ENCODE data around the gene COL6A5.

COL6A5 gene

GRCh38 chr3:130383424-130383823, 38.0 kb downstream of the COL6A5 start:
- no peak for TF ChIP-seq POU2F2 (IDR thresholded peaks at IDR 0.05; ENCODE audit: low read depth, low read length)
- no peak for TF ChIP-seq POLR2A (IDR thresholded peaks at IDR 0.05; ENCODE audit: low read depth, low read length)
- no peak for TF ChIP-seq PAX5 (IDR thresholded peaks at IDR 0.05; ENCODE audit: insufficient read depth, low read length, severe bottlenecking)
- TF ChIP-seq TAF1 (IDR thresholded peaks at IDR 0.05; ENCODE audit: low read depth, low read length), result no peak
- TF ChIP-seq SPI1 (IDR thresholded peaks at IDR 0.05; ENCODE audit: low read depth, low read length), result no peak
- no peak for TF ChIP-seq POLR2AphosphoS5 (IDR thresholded peaks at IDR 0.05; ENCODE audit: low read depth, low read length)
- FAIRE-seq (no peak), DNase-seq (ENCODE audit: insufficient read length, low spot score) (no peak)

- no peak for DNase-seq (ENCODE audit: insufficient read length, low spot score)
- no peak for FAIRE-seq
- TF ChIP-seq SPI1 (IDR thresholded peaks at IDR 0.05; ENCODE audit: low read depth, low read length) (no peak), POLR2AphosphoS5 (IDR thresholded peaks at IDR 0.05; ENCODE audit: low read depth, low read length) (no peak), POU2F2 (IDR thresholded peaks at IDR 0.05; ENCODE audit: low read depth, low read length) (no peak), TAF1 (IDR thresholded peaks at IDR 0.05; ENCODE audit: low read depth, low read length) (no peak), PAX5 (IDR thresholded peaks at IDR 0.05; ENCODE audit: insufficient read depth, low read length, severe bottlenecking) (no peak), POLR2A (IDR thresholded peaks at IDR 0.05; ENCODE audit: low read depth, low read length) (no peak)
Measured at GRCh38 chr3:130384476-130385025, 39.1 kb downstream of the COL6A5 start.

DNA sequence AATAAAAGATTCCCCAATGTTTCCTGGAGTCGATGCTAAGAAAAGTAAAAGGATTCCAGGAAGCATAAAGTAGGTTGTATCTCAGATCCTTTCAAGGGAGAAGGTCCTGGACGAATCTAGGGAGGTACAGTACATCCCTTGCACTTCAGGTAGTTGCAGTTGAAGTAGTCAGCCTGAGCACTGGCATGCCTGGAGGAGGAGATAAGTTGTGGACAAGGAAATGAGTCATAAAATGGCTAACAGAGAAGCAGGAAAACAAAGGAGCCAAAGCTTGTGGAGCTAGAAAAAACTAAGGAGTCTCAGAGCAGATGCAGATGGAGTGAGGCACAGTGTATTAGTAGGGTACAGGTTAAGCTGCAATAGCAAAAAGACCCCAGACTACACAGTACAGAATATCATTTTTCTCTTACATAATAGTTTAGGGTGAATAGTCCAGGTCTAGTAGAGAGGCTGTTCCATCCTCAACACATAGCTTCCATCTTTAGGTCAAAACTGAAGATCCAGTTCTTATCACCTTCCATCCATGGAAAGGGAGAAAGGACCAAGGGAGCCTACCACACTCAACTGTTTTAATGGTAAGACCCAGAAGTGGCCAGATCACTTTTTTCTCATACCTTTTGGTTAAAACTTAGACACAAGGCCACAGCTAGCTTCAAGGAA, 41.3 kb downstream of the COL6A5 start:
- no peak for DNase-seq (ENCODE audit: insufficient read length, low spot score)
- no peak for FAIRE-seq
- no peak for TF ChIP-seq POU2F2 (IDR thresholded peaks at IDR 0.05; ENCODE audit: low read depth, low read length)
- no peak for TF ChIP-seq SPI1 (IDR thresholded peaks at IDR 0.05; ENCODE audit: low read depth, low read length)
- no peak for TF ChIP-seq POLR2AphosphoS5 (IDR thresholded peaks at IDR 0.05; ENCODE audit: low read depth, low read length)
- TF ChIP-seq POLR2A (IDR thresholded peaks at IDR 0.05; ENCODE audit: low read depth, low read length), result no peak
- no peak for TF ChIP-seq TAF1 (IDR thresholded peaks at IDR 0.05; ENCODE audit: low read depth, low read length)
- TF ChIP-seq PAX5 (IDR thresholded peaks at IDR 0.05; ENCODE audit: insufficient read depth, low read length, severe bottlenecking), result no peak

DNA sequence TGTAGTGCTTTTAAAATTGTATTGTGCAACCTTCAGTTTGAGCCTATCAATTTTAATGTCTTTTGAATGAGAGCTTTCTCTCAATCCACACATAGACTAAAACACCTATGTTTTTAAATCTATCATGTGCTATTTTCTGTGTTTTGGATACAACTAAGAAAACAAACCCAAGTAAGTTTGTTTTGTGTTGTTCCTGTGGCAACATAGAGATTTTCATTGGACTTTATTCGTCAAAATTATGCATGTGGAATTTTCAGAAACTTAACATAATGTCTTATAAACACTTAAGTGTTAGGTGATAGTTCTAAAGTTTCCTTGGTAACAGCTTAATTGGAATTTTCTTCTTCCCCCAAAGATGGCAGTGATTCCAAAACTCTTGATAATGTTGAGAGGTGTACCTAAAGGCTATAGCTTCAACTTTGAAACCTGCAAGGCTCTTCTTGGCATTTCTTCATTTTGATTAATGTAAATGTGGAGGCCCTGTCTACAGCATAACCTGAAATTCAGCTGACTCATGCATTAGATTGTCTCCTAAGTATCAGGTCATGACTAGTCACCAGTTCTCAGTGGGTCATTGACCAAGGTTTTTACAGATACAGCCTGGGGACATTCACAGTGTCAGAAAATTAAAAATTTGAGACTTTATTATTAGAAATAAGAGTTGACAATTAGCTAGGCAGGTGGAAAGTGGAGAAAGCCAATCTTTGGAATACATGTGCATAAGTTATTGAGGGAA, 44.4 kb downstream of the COL6A5 start:
- DNase-seq (ENCODE audit: insufficient read length, low spot score) (no peak), FAIRE-seq (no peak)
- TF ChIP-seq SPI1 (IDR thresholded peaks at IDR 0.05; ENCODE audit: low read depth, low read length), result no peak
- no peak for TF ChIP-seq POLR2A (IDR thresholded peaks at IDR 0.05; ENCODE audit: low read depth, low read length)
- TF ChIP-seq TAF1 (IDR thresholded peaks at IDR 0.05; ENCODE audit: low read depth, low read length), result no peak
- TF ChIP-seq POU2F2 (IDR thresholded peaks at IDR 0.05; ENCODE audit: low read depth, low read length), result no peak
- TF ChIP-seq PAX5 (IDR thresholded peaks at IDR 0.05; ENCODE audit: insufficient read depth, low read length, severe bottlenecking), result no peak
- no peak for TF ChIP-seq POLR2AphosphoS5 (IDR thresholded peaks at IDR 0.05; ENCODE audit: low read depth, low read length)

DNA sequence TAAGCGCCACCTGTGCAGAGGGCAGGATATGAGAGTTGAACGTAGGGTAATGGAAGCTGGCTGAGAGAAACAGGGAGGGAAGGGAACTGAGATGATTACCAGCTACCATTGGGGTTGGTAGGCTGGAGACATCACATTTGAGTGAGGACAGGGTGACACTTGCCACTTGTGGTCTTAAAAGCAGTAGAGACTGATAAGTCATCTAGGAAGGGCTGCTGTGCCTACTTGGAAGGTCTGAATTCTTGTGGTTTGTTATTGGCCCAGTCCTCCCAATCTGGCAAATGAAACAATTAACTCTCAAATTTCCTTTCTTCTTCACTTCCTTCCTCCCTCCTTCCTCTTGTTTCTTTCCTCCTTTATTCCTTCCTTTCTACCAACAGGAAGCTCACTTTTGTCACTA, 46.8 kb downstream of the COL6A5 start:
- FAIRE-seq (no peak), DNase-seq (ENCODE audit: insufficient read length, low spot score) (no peak)
- no peak for TF ChIP-seq POLR2A (IDR thresholded peaks at IDR 0.05; ENCODE audit: low read depth, low read length)
- TF ChIP-seq POU2F2 (IDR thresholded peaks at IDR 0.05; ENCODE audit: low read depth, low read length), result no peak
- no peak for TF ChIP-seq TAF1 (IDR thresholded peaks at IDR 0.05; ENCODE audit: low read depth, low read length)
- TF ChIP-seq SPI1 (IDR thresholded peaks at IDR 0.05; ENCODE audit: low read depth, low read length), result no peak
- TF ChIP-seq POLR2AphosphoS5 (IDR thresholded peaks at IDR 0.05; ENCODE audit: low read depth, low read length), result no peak
- TF ChIP-seq PAX5 (IDR thresholded peaks at IDR 0.05; ENCODE audit: insufficient read depth, low read length, severe bottlenecking), result no peak

DNA sequence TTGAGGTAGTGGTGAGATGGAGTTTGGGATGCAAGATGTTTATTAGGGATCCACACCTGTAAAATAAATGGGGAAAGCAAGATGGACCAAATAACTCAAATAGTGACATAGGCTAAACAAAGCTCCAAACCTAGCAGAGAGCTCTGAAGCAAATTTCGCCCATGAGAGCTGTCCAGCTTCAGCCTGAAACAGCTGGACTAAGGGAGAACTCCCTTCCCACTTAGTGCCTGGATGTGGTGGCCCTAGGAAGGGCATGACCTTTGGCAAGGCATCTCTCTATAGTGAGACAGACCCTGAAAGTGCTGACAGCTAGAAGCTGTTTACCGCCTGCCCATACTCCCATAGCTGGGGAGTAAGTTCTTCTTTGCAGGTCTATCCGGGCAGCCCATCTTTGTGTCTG, 48.1 kb downstream of the COL6A5 start:
- DNase-seq (ENCODE audit: insufficient read length, low spot score) (no peak), FAIRE-seq (no peak)
- no peak for TF ChIP-seq POLR2A (IDR thresholded peaks at IDR 0.05; ENCODE audit: low read depth, low read length)
- no peak for TF ChIP-seq PAX5 (IDR thresholded peaks at IDR 0.05; ENCODE audit: insufficient read depth, low read length, severe bottlenecking)
- no peak for TF ChIP-seq POLR2AphosphoS5 (IDR thresholded peaks at IDR 0.05; ENCODE audit: low read depth, low read length)
- TF ChIP-seq SPI1 (IDR thresholded peaks at IDR 0.05; ENCODE audit: low read depth, low read length), result no peak
- TF ChIP-seq TAF1 (IDR thresholded peaks at IDR 0.05; ENCODE audit: low read depth, low read length), result no peak
- TF ChIP-seq POU2F2 (IDR thresholded peaks at IDR 0.05; ENCODE audit: low read depth, low read length), result no peak

DNA sequence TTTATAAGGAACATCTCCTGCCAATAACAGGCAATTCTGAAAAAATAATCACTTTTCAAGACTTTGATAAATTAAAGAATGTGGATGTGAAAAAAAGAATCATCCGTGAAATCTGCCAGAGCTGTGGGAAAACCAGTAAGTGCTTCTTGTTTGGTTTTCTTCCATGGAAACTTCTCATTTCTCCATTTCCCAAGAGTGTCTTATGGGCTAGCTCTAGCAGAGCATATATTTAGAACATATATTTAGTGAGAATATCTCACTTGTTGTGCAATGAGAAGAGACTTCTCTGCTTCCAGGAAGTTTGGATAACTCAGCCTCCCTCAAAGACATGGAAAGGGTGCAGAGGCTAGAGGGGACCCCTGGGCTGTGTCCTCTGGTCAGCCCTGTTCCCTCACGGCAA, 49.9 kb downstream of the COL6A5 start:
- no peak for FAIRE-seq
- DNase-seq (ENCODE audit: insufficient read length, low spot score), result no peak
- TF ChIP-seq SPI1 (IDR thresholded peaks at IDR 0.05; ENCODE audit: low read depth, low read length), result no peak
- no peak for TF ChIP-seq POU2F2 (IDR thresholded peaks at IDR 0.05; ENCODE audit: low read depth, low read length)
- no peak for TF ChIP-seq PAX5 (IDR thresholded peaks at IDR 0.05; ENCODE audit: insufficient read depth, low read length, severe bottlenecking)
- no peak for TF ChIP-seq POLR2A (IDR thresholded peaks at IDR 0.05; ENCODE audit: low read depth, low read length)

DNA sequence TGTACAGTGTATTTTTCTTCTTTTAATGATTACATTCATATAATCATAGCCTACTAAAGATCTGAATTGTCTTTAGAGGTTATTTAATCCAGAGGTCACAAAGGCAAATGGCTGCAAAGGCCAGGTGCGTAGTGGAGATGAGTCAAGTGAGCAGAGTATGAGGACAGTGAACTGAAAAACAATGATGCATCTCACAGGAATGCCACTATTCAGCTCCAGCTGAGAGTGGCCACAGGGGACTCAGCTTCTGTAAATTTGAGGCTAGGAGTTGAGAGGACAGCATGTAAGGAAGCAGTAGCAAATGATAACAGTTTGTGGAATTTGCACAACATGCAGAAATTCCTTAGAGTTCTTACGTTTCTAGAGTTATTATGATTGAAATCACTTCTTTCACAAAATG, 50.4 kb downstream of the COL6A5 start:
- no peak for FAIRE-seq
- no peak for DNase-seq (ENCODE audit: insufficient read length, low spot score)
- TF ChIP-seq SPI1 (IDR thresholded peaks at IDR 0.05; ENCODE audit: low read depth, low read length) (no peak), PAX5 (IDR thresholded peaks at IDR 0.05; ENCODE audit: insufficient read depth, low read length, severe bottlenecking) (no peak), TAF1 (IDR thresholded peaks at IDR 0.05; ENCODE audit: low read depth, low read length) (no peak), POU2F2 (IDR thresholded peaks at IDR 0.05; ENCODE audit: low read depth, low read length) (no peak), POLR2AphosphoS5 (IDR thresholded peaks at IDR 0.05; ENCODE audit: low read depth, low read length) (no peak), POLR2A (IDR thresholded peaks at IDR 0.05; ENCODE audit: low read depth, low read length) (no peak)

DNA sequence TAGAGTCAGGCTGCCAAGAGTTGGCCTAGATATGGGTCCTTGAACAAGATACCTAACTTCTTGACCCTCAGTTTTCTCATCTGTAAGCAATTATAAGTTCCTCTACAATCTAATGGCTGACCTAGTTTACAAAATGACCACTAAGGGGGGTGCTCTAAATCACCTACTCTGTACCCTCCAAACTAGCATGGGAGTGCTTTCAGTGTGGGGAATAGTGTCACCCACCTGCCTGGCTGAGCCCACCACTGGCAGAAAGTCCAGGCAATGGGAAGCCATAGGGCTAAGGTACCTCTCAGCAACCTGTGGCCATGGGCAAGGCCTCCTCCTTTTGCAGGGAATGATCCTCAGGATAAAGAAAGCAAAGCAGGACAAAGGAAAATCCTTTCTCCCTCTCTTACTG, 58.9 kb downstream of the COL6A5 start:
- no peak for FAIRE-seq
- DNase-seq (ENCODE audit: insufficient read length, low spot score), result no peak
- TF ChIP-seq PAX5 (IDR thresholded peaks at IDR 0.05; ENCODE audit: insufficient read depth, low read length, severe bottlenecking) (no peak), TAF1 (IDR thresholded peaks at IDR 0.05; ENCODE audit: low read depth, low read length) (no peak), SPI1 (IDR thresholded peaks at IDR 0.05; ENCODE audit: low read depth, low read length) (no peak), POLR2AphosphoS5 (IDR thresholded peaks at IDR 0.05; ENCODE audit: low read depth, low read length) (no peak), POU2F2 (IDR thresholded peaks at IDR 0.05; ENCODE audit: low read depth, low read length) (no peak), POLR2A (IDR thresholded peaks at IDR 0.05; ENCODE audit: low read depth, low read length) (no peak)
